Measurements from ENCODE around the gene NAALADL2. TPM values are rescaled to one million over a fixed set of nuclear protein-coding genes. Genes with fewer than 3 reads are reported as not detected.
A peak's percentile ranks its signal among the peaks of the same experiment; 100 is the strongest.
"Not testable (repeated sequence)": the region's sequence is repeated elsewhere in the genome, so short reads cannot be mapped to it uniquely, and the experiment has no call there.

Gene NAALADL2
- total RNA-seq, 2 experiments from 2014 or later = 0.27 TPM; not detected in 1

- ChIA-PET CTCF (interaction anchor here (1.4 kb wide), 1 partner anchor 23 kb away, joined by 3 read pairs; no protein-coding TSS in a partner anchor), POLR2A (no interaction called here)
- H3K27ac Mint-ChIP-seq = no peak overlapping the region
- no peaks in the 10 kb centered on the region for H3K4me1 Mint-ChIP-seq
- H3K36me3 Mint-ChIP-seq (ENCODE audit: low read depth) = no peaks in the 10 kb centered on the region
- H3K9me3 Mint-ChIP-seq (ENCODE audit: low read depth) = no peaks in the 10 kb centered on the region
- ATAC-seq (no peak), DNase-seq (no peak)
- intact Hi-C loops (cut with DNase I, micrococcal nuclease) = no loop called here
- no peak overlapping the region for H3K4me3 Mint-ChIP-seq
- H3K27me3 Mint-ChIP-seq = no peaks in the 10 kb centered on the region
These were observed 302.2 kb downstream of the NAALADL2 start for GRCh38 chr3:175161291-175161690.

GRCh38 chr3:175163686-175164085 lies 304.6 kb downstream of the NAALADL2 start:
- Mint-ChIP-seq H3K27me3 (no peaks in the 10 kb centered on the region), H3K4me3 (no peak overlapping the region), H3K9me3 (ENCODE audit: low read depth) (no peaks in the 10 kb centered on the region), H3K27ac (no peak overlapping the region), H3K36me3 (ENCODE audit: low read depth) (no peaks in the 10 kb centered on the region), H3K4me1 (no peaks in the 10 kb centered on the region)
- intact Hi-C loops (cut with DNase I, micrococcal nuclease) = no loop called here
- ChIA-PET POLR2A (no interaction called here), CTCF (no interaction called here)
- DNase-seq (no peak), ATAC-seq (no peak)

- ATAC-seq; H3K4me3 Mint-ChIP-seq; H3K9me3 Mint-ChIP-seq (ENCODE audit: low read depth); H3K27ac Mint-ChIP-seq; CTCF ChIA-PET; intact Hi-C loops (cut with DNase I, micrococcal nuclease); H3K36me3 Mint-ChIP-seq (ENCODE audit: low read depth); POLR2A ChIA-PET; H3K4me1 Mint-ChIP-seq; H3K27me3 Mint-ChIP-seq; DNase-seq: not testable (repeated sequence)
These were observed 314.0 kb downstream of the NAALADL2 start for GRCh38 chr3:175173117-175173516.

- Mint-ChIP-seq H3K9me3 (ENCODE audit: low read depth) (no peaks in the 10 kb centered on the region), H3K4me1 (no peaks in the 10 kb centered on the region), H3K36me3 (ENCODE audit: low read depth) (no peaks in the 10 kb centered on the region), H3K4me3 (no peak overlapping the region), H3K27me3 (no peaks in the 10 kb centered on the region), H3K27ac (no peak overlapping the region)
- no peak for DNase-seq
- intact Hi-C loops (cut with DNase I, micrococcal nuclease) = no loop called here
- no peak for ATAC-seq
- ChIA-PET CTCF (no interaction called here), POLR2A (no interaction called here)
These were observed 317.4 kb downstream of the NAALADL2 start for GRCh38 chr3:175176556-175176955.

- Mint-ChIP-seq H3K36me3 (ENCODE audit: low read depth) (no peaks in the 10 kb centered on the region), H3K9me3 (ENCODE audit: low read depth) (no peaks in the 10 kb centered on the region), H3K4me3 (no peak overlapping the region), H3K4me1 (no peaks in the 10 kb centered on the region), H3K27me3 (no peaks in the 10 kb centered on the region), H3K27ac (no peak overlapping the region)
- ChIA-PET POLR2A (no interaction called here), CTCF (no interaction called here)
- ATAC-seq (no peak), DNase-seq (no peak)
- intact Hi-C loops (cut with DNase I, micrococcal nuclease) = no loop called here
These were observed 319.9 kb downstream of the NAALADL2 start for GRCh38 chr3:175179055-175179454.

- no peak for ATAC-seq
- CTCF ChIA-PET = interaction anchor here (1.2 kb wide), 1 partner anchor 23 kb away, joined by 3 read pairs; no protein-coding TSS in a partner anchor
- Mint-ChIP-seq H3K27ac (no peak overlapping the region), H3K4me3 (no peak overlapping the region), H3K4me1 (no peaks in the 10 kb centered on the region), H3K27me3 (no peaks in the 10 kb centered on the region), H3K9me3 (ENCODE audit: low read depth) (peaks cover 2% of the 10 kb centered on the region), H3K36me3 (ENCODE audit: low read depth) (no peaks in the 10 kb centered on the region)
- POLR2A ChIA-PET = no interaction called here
- no peak for DNase-seq
- intact Hi-C loops (cut with DNase I, micrococcal nuclease) = no loop called here
These were observed 325.3 kb downstream of the NAALADL2 start for GRCh38 chr3:175184392-175184791.

GRCh38 chr3:175185903-175186302 lies 326.8 kb downstream of the NAALADL2 start:
- ChIA-PET CTCF (interaction anchor here (0.6 kb wide), 1 partner anchor 319 kb away, joined by 3 read pairs; no protein-coding TSS in a partner anchor), POLR2A (no interaction called here)

GRCh38 chr3:175186511-175186910 lies 327.4 kb downstream of the NAALADL2 start:
- H3K27me3 Mint-ChIP-seq = no peaks in the 10 kb centered on the region
- no peaks in the 10 kb centered on the region for H3K4me1 Mint-ChIP-seq
- DNase-seq (no peak), ATAC-seq (no peak)
- intact Hi-C loops (cut with DNase I, micrococcal nuclease) = no loop called here
- H3K36me3 Mint-ChIP-seq (ENCODE audit: low read depth) = no peaks in the 10 kb centered on the region
- no peak overlapping the region for H3K4me3 Mint-ChIP-seq
- H3K9me3 Mint-ChIP-seq (ENCODE audit: low read depth) = peaks cover 2% of the 10 kb centered on the region
- POLR2A ChIA-PET = no interaction called here
- H3K27ac Mint-ChIP-seq = no peak overlapping the region
- CTCF ChIA-PET = no interaction called here

More at GRCh38 chr3:175185903-175186302, 326.8 kb downstream of the NAALADL2 start:
- Mint-ChIP-seq H3K27ac (no peak overlapping the region), H3K27me3 (no peaks in the 10 kb centered on the region), H3K9me3 (ENCODE audit: low read depth) (peaks cover 2% of the 10 kb centered on the region), H3K4me3 (no peak overlapping the region), H3K4me1 (no peaks in the 10 kb centered on the region), H3K36me3 (ENCODE audit: low read depth) (no peaks in the 10 kb centered on the region)
- ATAC-seq (no peak), DNase-seq (no peak)
- intact Hi-C loops (cut with DNase I, micrococcal nuclease) = no loop called here

- DNase-seq = no peak
- H3K4me3 Mint-ChIP-seq = no peak overlapping the region
- ChIA-PET POLR2A (no interaction called here), CTCF (no interaction called here)
- no peak overlapping the region for H3K27ac Mint-ChIP-seq
- H3K9me3 Mint-ChIP-seq (ENCODE audit: low read depth) = peaks cover 2% of the 10 kb centered on the region
- no peaks in the 10 kb centered on the region for H3K36me3 Mint-ChIP-seq (ENCODE audit: low read depth)
- no peaks in the 10 kb centered on the region for H3K27me3 Mint-ChIP-seq
- no peaks in the 10 kb centered on the region for H3K4me1 Mint-ChIP-seq
- no peak for ATAC-seq
- intact Hi-C loops (cut with DNase I, micrococcal nuclease) = no loop called here
These were observed 328.5 kb downstream of the NAALADL2 start for GRCh38 chr3:175187586-175187985.

GRCh38 chr3:175192536-175192935 lies 333.4 kb downstream of the NAALADL2 start:
- Mint-ChIP-seq H3K27ac (no peak overlapping the region), H3K36me3 (ENCODE audit: low read depth) (no peaks in the 10 kb centered on the region), H3K9me3 (ENCODE audit: low read depth) (no peaks in the 10 kb centered on the region), H3K4me1 (no peaks in the 10 kb centered on the region), H3K4me3 (no peak overlapping the region), H3K27me3 (no peaks in the 10 kb centered on the region)
- ChIA-PET POLR2A (no interaction called here), CTCF (no interaction called here)
- no peak for ATAC-seq
- intact Hi-C loops (cut with DNase I, micrococcal nuclease) = no loop called here
- DNase-seq = no peak

GRCh38 chr3:175193815-175194518 lies 334.8 kb downstream of the NAALADL2 start:
- no peaks in the 10 kb centered on the region for H3K36me3 Mint-ChIP-seq (ENCODE audit: low read depth)
- no peaks in the 10 kb centered on the region for H3K9me3 Mint-ChIP-seq (ENCODE audit: low read depth)
- ChIA-PET POLR2A (no interaction called here), CTCF (interaction anchor here (0.7 kb wide), 1 partner anchor 30 kb away, joined by 3 read pairs; no protein-coding TSS in a partner anchor)
- intact Hi-C loops (cut with DNase I, micrococcal nuclease) = no loop called here
- ATAC-seq (peak; percentile 61), DNase-seq (no peak)
- no peaks in the 10 kb centered on the region for H3K27me3 Mint-ChIP-seq
- no peaks in the 10 kb centered on the region for H3K4me1 Mint-ChIP-seq
- H3K27ac Mint-ChIP-seq = no peak overlapping the region
- H3K4me3 Mint-ChIP-seq = no peak overlapping the region

GRCh38 chr3:175198991-175199783 lies 340.1 kb downstream of the NAALADL2 start:
- ChIA-PET POLR2A (no interaction called here), CTCF (interaction anchor here (0.6 kb wide), 1 partner anchor 440 kb away, joined by 3 read pairs; no protein-coding TSS in a partner anchor)
- DNase-seq (no peak), ATAC-seq (no peak)
- no peaks in the 10 kb centered on the region for H3K36me3 Mint-ChIP-seq (ENCODE audit: low read depth)
- H3K27ac Mint-ChIP-seq = no peak overlapping the region
- no peaks in the 10 kb centered on the region for H3K27me3 Mint-ChIP-seq
- no peak overlapping the region for H3K4me3 Mint-ChIP-seq
- no peaks in the 10 kb centered on the region for H3K4me1 Mint-ChIP-seq
- intact Hi-C loops (cut with DNase I, micrococcal nuclease) = no loop called here
- H3K9me3 Mint-ChIP-seq (ENCODE audit: low read depth) = peaks cover 1% of the 10 kb centered on the region
